ENCODE data around the gene ACSS2. TPM values are rescaled to one million over a fixed set of nuclear protein-coding genes. Genes with fewer than 3 reads are reported as not detected.

Gene ACSS2
- polyA plus RNA-seq, 5 donors = 44.7 to 59.6 (median 54.2) TPM

Other genes starting within 250 kb of the ACSS2 start
- 10 to 100 TPM; 31.2 to 40.4 (median 35.2) TPM for gene PIGU, start 199.5 kb upstream of the ACSS2 start, polyA plus RNA-seq (ENCODE audit: insufficient read depth in 1 of 5, insufficient read length in 5 of 5, low replicate concordance in 1 of 5)
- gene TP53INP2, start 172.3 kb upstream of the ACSS2 start, polyA plus RNA-seq (ENCODE audit: insufficient read depth in 1 of 5, insufficient read length in 5 of 5, low replicate concordance in 1 of 5) = 1 to 10 TPM; 5.6 to 7.7 (median 5.6) TPM
- gene NCOA6, start 51.0 kb upstream of the ACSS2 start, polyA plus RNA-seq (ENCODE audit: insufficient read depth in 1 of 5, insufficient read length in 5 of 5, low replicate concordance in 1 of 5) = 10 to 100 TPM; 38.6 to 50.5 (median 43.0) TPM
- 10 to 100 TPM; 28.3 to 40.6 (median 33.2) TPM for gene GGT7, start 3.8 kb upstream of the ACSS2 start, polyA plus RNA-seq (ENCODE audit: insufficient read depth in 1 of 5, insufficient read length in 5 of 5, low replicate concordance in 1 of 5)
- gene GSS, start 79.2 kb downstream of the ACSS2 start, polyA plus RNA-seq (ENCODE audit: insufficient read depth in 1 of 5, insufficient read length in 5 of 5, low replicate concordance in 1 of 5) = 10 to 100 TPM; 38.0 to 42.0 (median 40.9) TPM
- gene MYH7B, start 79.3 kb downstream of the ACSS2 start, polyA plus RNA-seq (ENCODE audit: insufficient read depth in 1 of 5, insufficient read length in 5 of 5, low replicate concordance in 1 of 5) = 1 to 10 TPM; 1.6 to 5.6 (median 2.1) TPM
- 10 to 100 TPM; 60.6 to 69.3 (median 64.9) TPM for gene TRPC4AP, start 216.2 kb downstream of the ACSS2 start, polyA plus RNA-seq (ENCODE audit: insufficient read depth in 1 of 5, insufficient read length in 5 of 5, low replicate concordance in 1 of 5)

Data from right lung (tissue), 5 donors.